Prostate gland (tissue), 2 donors: ENCODE results near the gene B3GNT7.

Experiments used
- POLR2A ChIP-seq: fragments of 450-650 bp; IDR thresholded peaks from one replicate; pipeline ENCODE4 v1.6.1; 2016; ENCODE audit warnings: antibody characterized with exemption, mild to moderate bottlenecking
- POLR2AphosphoS5 ChIP-seq: sonication (generic); formaldehyde crosslinking; IDR thresholded peaks from one replicate; pipeline ENCODE4 v1.6.1; 2017; ENCODE audit warnings: antibody characterized with exemption
- TF ChIP-seq, protein P1 (sequence below), 4 experiments: fragments of 200-600 bp in 2 of 4; fragments of 450-650 bp in 2 of 4; sonication (generic) in 2 of 4; IDR thresholded peaks; 1 replicate in 3 of 4; 2 replicates in 1 of 4; pipeline ENCODE4 v1.5.1; 2016 to 2019; ENCODE audit warnings: antibody characterized with exemption in 4 of 4, mild to moderate bottlenecking in 2 of 4, moderate library complexity in 2 of 4

DNA sequence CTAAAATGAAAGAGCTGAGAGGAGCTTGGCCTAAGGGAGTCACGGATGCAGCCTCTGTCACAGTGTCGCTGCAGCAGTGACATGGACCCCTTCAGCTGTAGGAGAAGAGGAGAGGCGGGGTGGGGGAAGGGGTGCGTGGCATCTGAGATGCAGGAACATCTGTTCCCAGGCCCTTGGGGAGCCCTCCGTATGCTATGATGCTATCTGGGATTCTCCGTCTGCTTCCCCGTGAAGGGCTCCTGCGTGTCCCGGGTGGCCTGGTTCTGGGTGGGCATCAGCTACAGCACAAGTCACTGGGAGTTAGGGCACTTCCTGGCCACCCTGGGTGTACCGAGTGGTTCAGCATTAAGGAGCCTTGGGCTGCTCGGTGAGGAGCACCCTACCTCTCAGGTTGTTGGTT, 35.6 kb upstream of the B3GNT7 start:
- TF ChIP-seq POLR2AphosphoS5, result no peak
- TF ChIP-seq, protein P1, sequence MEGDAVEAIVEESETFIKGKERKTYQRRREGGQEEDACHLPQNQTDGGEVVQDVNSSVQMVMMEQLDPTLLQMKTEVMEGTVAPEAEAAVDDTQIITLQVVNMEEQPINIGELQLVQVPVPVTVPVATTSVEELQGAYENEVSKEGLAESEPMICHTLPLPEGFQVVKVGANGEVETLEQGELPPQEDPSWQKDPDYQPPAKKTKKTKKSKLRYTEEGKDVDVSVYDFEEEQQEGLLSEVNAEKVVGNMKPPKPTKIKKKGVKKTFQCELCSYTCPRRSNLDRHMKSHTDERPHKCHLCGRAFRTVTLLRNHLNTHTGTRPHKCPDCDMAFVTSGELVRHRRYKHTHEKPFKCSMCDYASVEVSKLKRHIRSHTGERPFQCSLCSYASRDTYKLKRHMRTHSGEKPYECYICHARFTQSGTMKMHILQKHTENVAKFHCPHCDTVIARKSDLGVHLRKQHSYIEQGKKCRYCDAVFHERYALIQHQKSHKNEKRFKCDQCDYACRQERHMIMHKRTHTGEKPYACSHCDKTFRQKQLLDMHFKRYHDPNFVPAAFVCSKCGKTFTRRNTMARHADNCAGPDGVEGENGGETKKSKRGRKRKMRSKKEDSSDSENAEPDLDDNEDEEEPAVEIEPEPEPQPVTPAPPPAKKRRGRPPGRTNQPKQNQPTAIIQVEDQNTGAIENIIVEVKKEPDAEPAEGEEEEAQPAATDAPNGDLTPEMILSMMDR (IDR thresholded peaks at IDR 0.05), result no peak
- TF ChIP-seq POLR2A, result no peak
